Hepatocyte (in vitro differentiated cells): ENCODE results near the gene APC2. TPM values are rescaled to one million over a fixed set of nuclear protein-coding genes. Genes with fewer than 3 reads are reported as not detected.

Source experiments
- DNase-seq: peaks from one replicate; pipeline ENCODE4 v3.0.0-alpha.2; 2016; ENCODE audit warnings: low spot score
- H2AFZ ChIP-seq: fragments of 200-600 bp; sonication (generic); 2 replicates; pipeline ENCODE4 v1.6.0; 2016; ENCODE audit warnings: antibody characterized with exemption, mild to moderate bottlenecking
- H3K27ac ChIP-seq: fragments of 200-600 bp; sonication (generic); 2 replicates; pipeline ENCODE4 v1.5.1; 2016; ENCODE audit warnings: mild to moderate bottlenecking
- H3K27me3 ChIP-seq: fragments of 200-600 bp; sonication (generic); 2 replicates; pipeline ENCODE4 v1.6.1; 2016
- H3K36me3 ChIP-seq: fragments of 200-600 bp; sonication (generic); replicated peaks from 2 replicates; pipeline ENCODE4 v1.5.1; 2016; ENCODE audit warnings: low read depth; ENCODE audit not compliant: insufficient read depth
- H3K4me1 ChIP-seq: fragments of 200-600 bp; sonication (generic); 2 replicates; pipeline ENCODE4 v1.5.1; 2016; ENCODE audit warnings: mild to moderate bottlenecking, moderate library complexity; ENCODE audit not compliant: insufficient read depth
- H3K4me2 ChIP-seq: fragments of 200-600 bp; sonication (generic); 2 replicates; pipeline ENCODE4 v1.6.0; 2016
- H3K4me3 ChIP-seq: fragments of 200-600 bp; sonication (generic); 2 replicates; pipeline ENCODE4 v1.5.1; 2016; ENCODE audit warnings: mild to moderate bottlenecking
- H3K79me2 ChIP-seq: fragments of 200-600 bp; sonication (generic); 2 replicates; pipeline ENCODE4 v1.6.0; 2017; ENCODE audit warnings: mild to moderate bottlenecking
- H3K9me2 ChIP-seq: fragments of 200-600 bp; sonication (generic); replicated peaks from 2 replicates; pipeline ENCODE4 v1.6.0; 2017; ENCODE audit warnings: mild to moderate bottlenecking; ENCODE audit not compliant: insufficient read depth
- H3K9me3 ChIP-seq: fragments of 200-600 bp; sonication (generic); 2 replicates; pipeline ENCODE4 v1.5.1; 2016; ENCODE audit warnings: low read depth, mild to moderate bottlenecking
- H4K20me1 ChIP-seq: fragments of 200-600 bp; sonication (generic); 2 replicates; pipeline ENCODE4 v1.6.0; 2016; ENCODE audit warnings: mild to moderate bottlenecking; ENCODE audit not compliant: insufficient read depth, poor library complexity, severe bottlenecking
- CTCF ChIP-seq: fragments of 200-600 bp; sonication (generic); IDR thresholded peaks from 2 replicates; pipeline ENCODE4 v1.5.1; 2016; ENCODE audit warnings: antibody characterized with exemption, mild to moderate bottlenecking; ENCODE audit not compliant: poor library complexity
- EZH2 ChIP-seq: fragments of 200-600 bp; sonication (generic); IDR thresholded peaks from 2 replicates; pipeline ENCODE4 v1.6.1; 2016; ENCODE audit warnings: antibody characterized with exemption, mild to moderate bottlenecking, borderline replicate concordance
- EZH2phosphoT487 ChIP-seq: fragments of 200-600 bp; sonication (generic); IDR thresholded peaks from one replicate; pipeline ENCODE4 v1.6.1; 2018; ENCODE audit warnings: antibody characterized with exemption, mild to moderate bottlenecking, low read depth, moderate library complexity; ENCODE audit not compliant: unreplicated experiment, severe bottlenecking
- whole genome bisulfite sequencing: methylation state at CpG from one replicate; pipeline ENCODE4 v1.1.6; 2016; ENCODE audit warnings: low lambda C conversion rate; ENCODE audit errors: missing lambda C conversion rate; 5-methylcytosine and 5-hydroxymethylcytosine counted together
- polyA plus RNA-seq: library from polyadenylated mRNA; unstranded; fragments of >200 nt; fragmentation: Nextera tagmentation; extraction: Ambion mirVana; gene quantifications from 2 replicates; pipeline ENCODE4 v1.2.1, GENCODE V29; 2016
- total RNA-seq: library from RNA; depleted of rRNA; stranded (reverse); fragments of >200 nt; gene quantifications from 2 replicates; pipeline ENCODE4 v1.2.3, GENCODE V29; 2014

APC2 gene
- total and polyA plus RNA-seq, 2 experiments from 2014 or later: 0.36 to 1.2 TPM

DNA sequence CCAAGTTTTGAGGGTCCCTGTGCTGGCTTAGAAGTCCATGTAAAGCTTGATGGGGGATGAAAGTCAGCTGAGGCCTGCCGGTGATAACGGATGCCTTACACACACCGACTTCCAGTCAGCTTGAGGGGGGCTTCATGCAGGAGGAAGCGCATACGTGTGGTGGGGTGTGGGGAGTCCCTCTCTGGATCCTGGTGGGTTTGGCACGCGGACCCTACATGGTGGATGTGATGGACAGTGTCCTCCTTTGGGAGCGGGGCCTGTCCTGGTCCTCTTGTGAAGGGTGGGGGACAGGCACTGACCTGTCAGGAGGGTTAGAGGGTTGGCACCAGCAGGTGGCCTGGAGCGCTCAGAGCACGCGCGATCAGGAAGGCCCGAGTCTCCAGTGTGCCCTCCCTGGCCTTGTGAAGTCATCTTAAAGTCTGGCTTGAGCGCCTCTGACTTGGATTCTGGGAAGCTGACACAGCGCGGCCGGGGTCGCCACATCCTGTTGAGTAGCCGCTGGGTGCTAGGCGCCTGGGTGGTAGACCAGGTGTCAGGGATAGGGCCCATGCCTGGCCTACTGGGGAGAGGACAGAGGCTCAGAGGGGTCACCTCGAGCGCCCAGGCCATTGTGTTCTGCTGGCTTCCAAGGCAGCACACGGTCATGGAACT is 39.7 kb upstream of the APC2 start:
- Histone ChIP-seq H3K36me3 (no peaks in the 10 kb centered on the region), H4K20me1 (peaks cover 63% of the 10 kb centered on the region), H3K79me2 (peaks cover 72% of the 10 kb centered on the region), H2AFZ (no peak overlapping the region), H3K9me3 (no peaks in the 10 kb centered on the region), H3K27me3 (no peaks in the 10 kb centered on the region), H3K4me1 (peaks cover 44% of the 10 kb centered on the region), H3K4me3 (no peak overlapping the region), H3K27ac (no peak overlapping the region), H3K4me2 (peak overlapping the region; percentile 99), H3K9me2 (no peaks in the 10 kb centered on the region)
- TF ChIP-seq EZH2phosphoT487: no peak
- TF ChIP-seq CTCF: no peak
- TF ChIP-seq EZH2: no peak
- DNase-seq: no peak
- WGBS: 93% methylated on average over 23 of the region's 23 CpGs

- Histone ChIP-seq H2AFZ (no peak overlapping the region), H3K4me1 (peaks cover 46% of the 10 kb centered on the region), H4K20me1 (peaks cover 65% of the 10 kb centered on the region), H3K4me2 (peak overlapping the region; percentile 99), H3K36me3 (no peaks in the 10 kb centered on the region), H3K79me2 (peaks cover 74% of the 10 kb centered on the region), H3K9me3 (no peaks in the 10 kb centered on the region), H3K9me2 (no peaks in the 10 kb centered on the region), H3K27me3 (no peaks in the 10 kb centered on the region), H3K27ac (no peak overlapping the region), H3K4me3 (no peak overlapping the region)
- no peak for DNase-seq
- 95% methylated on average over 9 of the region's 9 CpGs for WGBS
- TF ChIP-seq EZH2phosphoT487: no peak
Observed at GRCh38 chr19:1410789-1411188, 39.1 kb upstream of the APC2 start.

GRCh38 chr19:1411255-1412191 is 38.4 kb upstream of the APC2 start:
- TF ChIP-seq EZH2 (no peak), CTCF (no peak), EZH2phosphoT487 (no peak)
- no peaks in the 10 kb centered on the region for H3K36me3 ChIP-seq
- H3K27ac ChIP-seq: no peak overlapping the region
- DNase-seq: no peak
- H3K4me1 ChIP-seq: peaks cover 53% of the 10 kb centered on the region
- H2AFZ ChIP-seq: no peak overlapping the region
- H3K4me2 ChIP-seq: peak overlapping the region; percentile 99
- no peak overlapping the region for H3K4me3 ChIP-seq
- WGBS: 89% methylated on average over 29 of the region's 29 CpGs
- no peaks in the 10 kb centered on the region for H3K9me3 ChIP-seq
- peaks cover 73% of the 10 kb centered on the region for H4K20me1 ChIP-seq
- H3K79me2 ChIP-seq: peaks cover 82% of the 10 kb centered on the region
- H3K27me3 ChIP-seq: no peaks in the 10 kb centered on the region
- no peaks in the 10 kb centered on the region for H3K9me2 ChIP-seq
